Muscle layer of duodenum (tissue), 2 donors: ENCODE results near the gene RXRA.

Source experiments
- H3K27ac ChIP-seq: one replicate; pipeline ENCODE4 v1.7.0; 2013; ENCODE audit warnings: mild to moderate bottlenecking, low read length
- H3K27me3 ChIP-seq: one replicate; pipeline ENCODE4 v1.7.0; 2013; ENCODE audit warnings: low read depth, mild to moderate bottlenecking, control low read depth, low read length
- H3K36me3 ChIP-seq, 2 donors: one replicate each; pipeline ENCODE4 v1.7.0; 2013; ENCODE audit warnings: low read length in 2 of 2, control low read depth in 1 of 2, mild to moderate bottlenecking in 1 of 2; ENCODE audit not compliant: insufficient read depth in 2 of 2, control insufficient read depth in 1 of 2
- H3K4me1 ChIP-seq, 2 donors: one replicate each; pipeline ENCODE4 v1.7.0; 2013; ENCODE audit warnings: low read length in 2 of 2, mild to moderate bottlenecking in 2 of 2, control low read depth in 1 of 2, moderate library complexity in 1 of 2; ENCODE audit not compliant: insufficient read depth in 2 of 2, control insufficient read depth in 1 of 2
- H3K4me3 ChIP-seq, 2 donors: one replicate each; pipeline ENCODE4 v1.7.0; 2013; ENCODE audit warnings: low read length in 2 of 2, low read depth in 1 of 2, mild to moderate bottlenecking in 1 of 2
- H3K9me3 ChIP-seq, 2 donors: one replicate each; pipeline ENCODE4 v1.7.0; 2013; ENCODE audit warnings: low read length in 2 of 2, control low read depth in 1 of 2, mild to moderate bottlenecking in 1 of 2; ENCODE audit not compliant: control insufficient read depth in 1 of 2
- donor health status: healthy.

Gene RXRA

DNA sequence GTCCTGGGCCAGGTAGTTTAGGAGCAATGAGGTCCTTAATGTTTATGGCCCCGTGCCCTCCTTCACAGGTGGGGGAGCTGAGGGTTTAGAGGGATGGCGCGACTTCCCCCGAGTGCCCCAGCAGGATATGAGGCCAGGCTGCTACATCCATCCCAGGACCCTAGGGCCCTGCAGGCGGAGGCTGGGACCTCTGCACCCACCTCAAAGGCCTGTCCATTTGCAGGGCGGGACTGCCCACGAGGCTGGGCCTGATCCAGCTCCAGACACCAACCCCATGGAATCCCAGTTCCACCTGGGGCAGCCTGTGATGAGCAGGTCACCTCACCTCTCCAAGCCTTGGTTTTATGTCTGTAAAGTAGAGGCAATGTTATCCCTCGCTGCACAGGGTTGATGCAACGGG lies 142.1 kb downstream of the RXRA start:
- Histone ChIP-seq H3K4me1 (peaks cover 0 to 15% of the 10 kb centered on the region in 2 donors), H3K27me3 (no peaks in the 10 kb centered on the region), H3K4me3 (no peak overlapping the region), H3K27ac (no peak overlapping the region), H3K36me3 (no peaks in the 10 kb centered on the region), H3K9me3 (no peaks in the 10 kb centered on the region)

GRCh38 chr9:134469041-134469875 lies 143.0 kb downstream of the RXRA start:
- H3K4me3 ChIP-seq: peak overlapping the region in 1 of 2 donors; percentile 3
- peaks cover 0 to 17% of the 10 kb centered on the region in 2 donors for H3K4me1 ChIP-seq
- H3K27ac ChIP-seq: no peak overlapping the region

GRCh38 chr9:134472256-134472655 lies 146.0 kb downstream of the RXRA start:
- Histone ChIP-seq H3K36me3 (no peaks in the 10 kb centered on the region), H3K4me3 (no peak overlapping the region), H3K9me3 (no peaks in the 10 kb centered on the region), H3K4me1 (peaks cover 3 to 34% of the 10 kb centered on the region in 2 donors), H3K27ac (no peak overlapping the region), H3K27me3 (no peaks in the 10 kb centered on the region)

More at GRCh38 chr9:134469041-134469875, 143.0 kb downstream of the RXRA start:
- Histone ChIP-seq H3K27me3 (no peaks in the 10 kb centered on the region), H3K9me3 (no peaks in the 10 kb centered on the region), H3K36me3 (no peaks in the 10 kb centered on the region)

- Histone ChIP-seq H3K9me3 (no peaks in the 10 kb centered on the region), H3K36me3 (no peaks in the 10 kb centered on the region), H3K27me3 (no peaks in the 10 kb centered on the region), H3K4me1 (peaks cover 3 to 29% of the 10 kb centered on the region in 2 donors), H3K27ac (no peak overlapping the region), H3K4me3 (no peak overlapping the region)
Observed at GRCh38 chr9:134473141-134474054, 147.1 kb downstream of the RXRA start.

GRCh38 chr9:134474055-134474370 lies 147.8 kb downstream of the RXRA start:
- H3K27me3 ChIP-seq: no peaks in the 10 kb centered on the region
- H3K4me1 ChIP-seq: peaks cover 3 to 23% of the 10 kb centered on the region in 2 donors
- H3K36me3 ChIP-seq: no peaks in the 10 kb centered on the region
- no peak overlapping the region for H3K4me3 ChIP-seq
- no peak overlapping the region for H3K27ac ChIP-seq
- H3K9me3 ChIP-seq: no peaks in the 10 kb centered on the region

- H3K27me3 ChIP-seq: no peaks in the 10 kb centered on the region
- no peaks in the 10 kb centered on the region for H3K9me3 ChIP-seq
- H3K36me3 ChIP-seq: no peaks in the 10 kb centered on the region
- H3K4me1 ChIP-seq: peaks cover 3 to 18% of the 10 kb centered on the region in 2 donors
- no peak overlapping the region for H3K27ac ChIP-seq
- no peak overlapping the region for H3K4me3 ChIP-seq
Observed at GRCh38 chr9:134475011-134475790, 148.9 kb downstream of the RXRA start.

- no peak overlapping the region for H3K27ac ChIP-seq
- no peak overlapping the region for H3K4me3 ChIP-seq
- no peaks in the 10 kb centered on the region for H3K36me3 ChIP-seq
- peaks cover 3 to 18% of the 10 kb centered on the region in 2 donors for H3K4me1 ChIP-seq
- no peaks in the 10 kb centered on the region for H3K27me3 ChIP-seq
- no peaks in the 10 kb centered on the region for H3K9me3 ChIP-seq
Observed at GRCh38 chr9:134476272-134476941, 150.2 kb downstream of the RXRA start.

DNA sequence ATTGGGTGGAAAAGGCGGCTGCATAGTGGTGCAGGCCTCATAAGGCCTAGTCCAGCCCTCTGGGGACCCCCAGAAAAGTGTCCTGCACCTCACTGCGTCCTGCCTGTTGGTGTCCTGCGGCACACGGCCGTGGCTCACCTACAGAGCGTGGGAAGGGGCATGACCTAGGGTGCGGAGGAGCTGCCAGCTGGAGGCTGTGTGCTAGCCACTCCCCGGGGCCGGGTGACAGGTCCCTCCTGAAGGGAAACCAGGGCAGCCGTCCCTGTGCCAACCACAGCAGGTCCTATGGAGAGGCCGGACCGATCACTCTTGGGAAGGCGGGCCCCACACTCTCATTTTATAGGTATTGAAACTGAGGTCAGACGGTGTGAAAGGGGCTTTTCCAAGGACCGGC lies 150.7 kb downstream of the RXRA start:
- no peak overlapping the region for H3K27ac ChIP-seq
- H3K36me3 ChIP-seq: no peaks in the 10 kb centered on the region
- no peaks in the 10 kb centered on the region for H3K27me3 ChIP-seq
- H3K9me3 ChIP-seq: no peaks in the 10 kb centered on the region
- H3K4me3 ChIP-seq: no peak overlapping the region
- H3K4me1 ChIP-seq: peaks cover 3 to 18% of the 10 kb centered on the region in 2 donors

GRCh38 chr9:134477342-134477925 lies 151.2 kb downstream of the RXRA start:
- no peak overlapping the region for H3K4me3 ChIP-seq
- no peaks in the 10 kb centered on the region for H3K9me3 ChIP-seq
- H3K27me3 ChIP-seq: no peaks in the 10 kb centered on the region
- no peak overlapping the region for H3K27ac ChIP-seq
- H3K36me3 ChIP-seq: no peaks in the 10 kb centered on the region
- peaks cover 3 to 18% of the 10 kb centered on the region in 2 donors for H3K4me1 ChIP-seq

DNA sequence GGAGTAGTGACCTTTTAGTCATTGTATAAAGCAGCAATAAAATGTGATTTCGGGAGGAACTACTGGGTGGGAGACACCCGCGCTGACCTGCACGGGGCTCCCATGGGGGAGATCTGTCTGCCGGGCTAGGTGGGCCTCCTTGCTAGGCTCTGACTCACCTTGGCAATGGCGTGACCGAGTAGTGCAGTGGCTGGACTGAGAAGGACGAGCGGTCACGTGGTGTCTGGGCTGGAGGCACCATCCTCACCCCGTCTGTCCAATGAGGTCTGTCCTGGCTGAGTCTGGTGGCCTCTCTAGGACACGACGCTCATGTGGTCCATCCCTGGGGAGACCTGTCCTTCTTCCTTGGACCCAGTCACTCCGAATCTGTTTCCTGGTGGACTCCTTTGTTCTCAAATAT lies 151.7 kb downstream of the RXRA start:
- no peaks in the 10 kb centered on the region for H3K27me3 ChIP-seq
- no peak overlapping the region for H3K27ac ChIP-seq
- no peak overlapping the region for H3K4me3 ChIP-seq
- H3K9me3 ChIP-seq: no peaks in the 10 kb centered on the region
- no peaks in the 10 kb centered on the region for H3K36me3 ChIP-seq
- peaks cover 3 to 18% of the 10 kb centered on the region in 2 donors for H3K4me1 ChIP-seq
